Ishikawa (cell line): ENCODE data around the gene RPL36A.

Experiments used
- EGR1 ChIP-seq: IDR thresholded peaks from 2 replicates; pipeline ENCODE4 v1.6.1; 2012
- EP300 ChIP-seq: IDR thresholded peaks from 2 replicates; pipeline ENCODE4 v1.6.1; 2012; ENCODE audit warnings: borderline replicate concordance
- FOXM1 ChIP-seq: IDR thresholded peaks from 2 replicates; pipeline ENCODE4 v1.6.1; 2012; ENCODE audit warnings: low read depth, borderline replicate concordance
- NFIC ChIP-seq: IDR thresholded peaks from 2 replicates; pipeline ENCODE4 v1.6.1; 2012
- RAD21 ChIP-seq: IDR thresholded peaks from 2 replicates; pipeline ENCODE4 v1.6.1; 2012; ENCODE audit warnings: low read depth
- TAF1 ChIP-seq: IDR thresholded peaks from 2 replicates; pipeline ENCODE4 v1.6.1; 2012; ENCODE audit warnings: low read depth, mild to moderate bottlenecking
- TCF12 ChIP-seq: IDR thresholded peaks from 2 replicates; pipeline ENCODE4 v1.6.1; 2012; ENCODE audit warnings: low read depth
- YY1 ChIP-seq: IDR thresholded peaks from 2 replicates; pipeline ENCODE4 v1.6.1; 2012; ENCODE audit warnings: low read depth
- TF ChIP-seq, protein P1 (sequence below): IDR thresholded peaks from 2 replicates; pipeline ENCODE4 v1.6.1; 2012
- TF ChIP-seq, protein P2 (sequence below): IDR thresholded peaks from 2 replicates; pipeline ENCODE4 v1.6.1; 2012
- TF ChIP-seq, protein P3 (sequence below): IDR thresholded peaks from 2 replicates; pipeline ENCODE4 v1.6.1; 2012; ENCODE audit warnings: low read depth, mild to moderate bottlenecking

DNA sequence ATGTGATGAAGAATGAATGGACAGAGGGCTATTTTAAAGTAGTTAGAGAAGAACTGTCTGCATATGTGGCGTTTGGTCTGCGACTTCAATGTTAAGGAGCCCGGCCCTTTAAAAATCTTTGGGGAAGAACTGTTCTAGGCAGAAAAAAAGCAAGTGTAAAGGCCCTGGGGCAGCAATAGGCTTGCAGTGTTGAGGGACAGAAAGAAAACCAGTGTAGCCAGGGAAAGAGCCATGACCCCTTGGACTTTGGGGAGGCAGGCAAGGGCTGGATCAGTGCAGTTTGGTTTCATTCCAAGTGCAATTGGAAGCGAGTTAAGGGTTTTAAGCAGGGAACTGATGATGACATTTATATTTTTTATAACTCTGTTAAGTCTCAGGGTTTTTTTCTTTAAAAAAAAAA, 9.0 kb downstream of the RPL36A start:
- TF ChIP-seq YY1 (no peak), EP300 (no peak), TAF1 (no peak), FOXM1 (no peak), NFIC (no peak), TCF12 (no peak), RAD21 (no peak), EGR1 (no peak)
- TF ChIP-seq, protein P1, sequence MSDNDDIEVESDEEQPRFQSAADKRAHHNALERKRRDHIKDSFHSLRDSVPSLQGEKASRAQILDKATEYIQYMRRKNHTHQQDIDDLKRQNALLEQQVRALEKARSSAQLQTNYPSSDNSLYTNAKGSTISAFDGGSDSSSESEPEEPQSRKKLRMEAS: no peak
- TF ChIP-seq, protein P2, sequence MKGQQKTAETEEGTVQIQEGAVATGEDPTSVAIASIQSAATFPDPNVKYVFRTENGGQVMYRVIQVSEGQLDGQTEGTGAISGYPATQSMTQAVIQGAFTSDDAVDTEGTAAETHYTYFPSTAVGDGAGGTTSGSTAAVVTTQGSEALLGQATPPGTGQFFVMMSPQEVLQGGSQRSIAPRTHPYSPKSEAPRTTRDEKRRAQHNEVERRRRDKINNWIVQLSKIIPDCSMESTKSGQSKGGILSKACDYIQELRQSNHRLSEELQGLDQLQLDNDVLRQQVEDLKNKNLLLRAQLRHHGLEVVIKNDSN: no peak
- TF ChIP-seq, protein P3, sequence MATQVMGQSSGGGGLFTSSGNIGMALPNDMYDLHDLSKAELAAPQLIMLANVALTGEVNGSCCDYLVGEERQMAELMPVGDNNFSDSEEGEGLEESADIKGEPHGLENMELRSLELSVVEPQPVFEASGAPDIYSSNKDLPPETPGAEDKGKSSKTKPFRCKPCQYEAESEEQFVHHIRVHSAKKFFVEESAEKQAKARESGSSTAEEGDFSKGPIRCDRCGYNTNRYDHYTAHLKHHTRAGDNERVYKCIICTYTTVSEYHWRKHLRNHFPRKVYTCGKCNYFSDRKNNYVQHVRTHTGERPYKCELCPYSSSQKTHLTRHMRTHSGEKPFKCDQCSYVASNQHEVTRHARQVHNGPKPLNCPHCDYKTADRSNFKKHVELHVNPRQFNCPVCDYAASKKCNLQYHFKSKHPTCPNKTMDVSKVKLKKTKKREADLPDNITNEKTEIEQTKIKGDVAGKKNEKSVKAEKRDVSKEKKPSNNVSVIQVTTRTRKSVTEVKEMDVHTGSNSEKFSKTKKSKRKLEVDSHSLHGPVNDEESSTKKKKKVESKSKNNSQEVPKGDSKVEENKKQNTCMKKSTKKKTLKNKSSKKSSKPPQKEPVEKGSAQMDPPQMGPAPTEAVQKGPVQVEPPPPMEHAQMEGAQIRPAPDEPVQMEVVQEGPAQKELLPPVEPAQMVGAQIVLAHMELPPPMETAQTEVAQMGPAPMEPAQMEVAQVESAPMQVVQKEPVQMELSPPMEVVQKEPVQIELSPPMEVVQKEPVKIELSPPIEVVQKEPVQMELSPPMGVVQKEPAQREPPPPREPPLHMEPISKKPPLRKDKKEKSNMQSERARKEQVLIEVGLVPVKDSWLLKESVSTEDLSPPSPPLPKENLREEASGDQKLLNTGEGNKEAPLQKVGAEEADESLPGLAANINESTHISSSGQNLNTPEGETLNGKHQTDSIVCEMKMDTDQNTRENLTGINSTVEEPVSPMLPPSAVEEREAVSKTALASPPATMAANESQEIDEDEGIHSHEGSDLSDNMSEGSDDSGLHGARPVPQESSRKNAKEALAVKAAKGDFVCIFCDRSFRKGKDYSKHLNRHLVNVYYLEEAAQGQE: no peak
